ENCODE results near the gene PIAS1. TPM values are rescaled to one million over a fixed set of nuclear protein-coding genes. Genes with fewer than 3 reads are reported as not detected.
"Not testable (repeated sequence)": the region's sequence is repeated elsewhere in the genome, so short reads cannot be mapped to it uniquely, and the experiment has no call there.

The PIAS1 gene
- total and polyA plus RNA-seq, 2 donors from 2014 or later, result 10.6 to 44.3 TPM

- intact Hi-C loops (cut with DNase I), result no loop called here
- no peak for TF ChIP-seq CTCF (IDR thresholded peaks at IDR 0.05; ENCODE audit: borderline replicate concordance, extremely low read depth, insufficient read depth)
- H3K4me1 ChIP-seq (ENCODE audit: control insufficient read depth in 2 of 3, insufficient read depth in 2 of 3, low read depth in 1 of 3, low read length in 3 of 3), result peaks cover 0 to 8% (median 6%) of the 10 kb centered on the region in 3 donors
- H3K9ac ChIP-seq (ENCODE audit: low read length in 3 of 3), result no peak overlapping the region
- H3K9me3 ChIP-seq (ENCODE audit: control insufficient read depth in 2 of 3, insufficient read depth in 1 of 3, low read length in 3 of 3), result no peaks in the 10 kb centered on the region
- no peak overlapping the region for H3K27ac ChIP-seq (ENCODE audit: low read depth in 2 of 2, low read length in 2 of 2)
- no peak overlapping the region for H3K4me3 ChIP-seq (ENCODE audit: low read length in 3 of 3)
- no peaks in the 10 kb centered on the region for H3K36me3 ChIP-seq (ENCODE audit: control insufficient read depth in 2 of 3, insufficient read depth in 3 of 3, low read length in 3 of 3)
- FAIRE-seq, result no peak
- H3K27me3 ChIP-seq (ENCODE audit: control insufficient read depth, insufficient read depth, low read length), result no peaks in the 10 kb centered on the region
- no peak for DNase-seq
Measured at GRCh38 chr15:68057034-68057433, 2.9 kb downstream of the PIAS1 start.

- Histone ChIP-seq H3K4me1 (ENCODE audit: control insufficient read depth in 2 of 3, insufficient read depth in 2 of 3, low read depth in 1 of 3, low read length in 3 of 3) (peaks cover 0 to 14% (median 6%) of the 10 kb centered on the region in 3 donors), H3K4me3 (ENCODE audit: low read length in 3 of 3) (no peak overlapping the region), H3K9me3 (ENCODE audit: control insufficient read depth in 2 of 3, insufficient read depth in 1 of 3, low read length in 3 of 3) (no peaks in the 10 kb centered on the region), H3K27me3 (ENCODE audit: control insufficient read depth, insufficient read depth, low read length) (no peaks in the 10 kb centered on the region), H3K27ac (ENCODE audit: low read depth in 2 of 2, low read length in 2 of 2) (no peak overlapping the region), H3K36me3 (ENCODE audit: control insufficient read depth in 2 of 3, insufficient read depth in 3 of 3, low read length in 3 of 3) (no peaks in the 10 kb centered on the region), H3K9ac (ENCODE audit: low read length in 3 of 3) (no peak overlapping the region)
- FAIRE-seq, result no peak
- intact Hi-C loops (cut with DNase I), result no loop called here
- no peak for DNase-seq
- TF ChIP-seq CTCF (IDR thresholded peaks at IDR 0.05; ENCODE audit: borderline replicate concordance, extremely low read depth, insufficient read depth), result no peak
Measured at GRCh38 chr15:68057758-68058157, 3.6 kb downstream of the PIAS1 start.

GRCh38 chr15:68058970-68059369 is 4.9 kb downstream of the PIAS1 start:
- H3K36me3 ChIP-seq (ENCODE audit: control insufficient read depth in 2 of 3, insufficient read depth in 3 of 3, low read length in 3 of 3); DNase-seq; H3K27ac ChIP-seq (ENCODE audit: low read depth in 2 of 2, low read length in 2 of 2); FAIRE-seq; H3K9me3 ChIP-seq (ENCODE audit: control insufficient read depth in 2 of 3, insufficient read depth in 1 of 3, low read length in 3 of 3); intact Hi-C loops (cut with DNase I); H3K27me3 ChIP-seq (ENCODE audit: control insufficient read depth, insufficient read depth, low read length); H3K4me3 ChIP-seq (ENCODE audit: low read length in 3 of 3); H3K9ac ChIP-seq (ENCODE audit: low read length in 3 of 3): not testable (repeated sequence)
- H3K4me1 ChIP-seq (ENCODE audit: control insufficient read depth in 2 of 3, insufficient read depth in 2 of 3, low read depth in 1 of 3, low read length in 3 of 3), result peaks cover 0 to 16% (median 6%) of the 10 kb centered on the region in 3 donors

- Histone ChIP-seq H3K4me3 (ENCODE audit: low read length in 3 of 3) (no peak overlapping the region), H3K27ac (ENCODE audit: low read depth in 2 of 2, low read length in 2 of 2) (no peak overlapping the region), H3K36me3 (ENCODE audit: control insufficient read depth in 2 of 3, insufficient read depth in 3 of 3, low read length in 3 of 3) (no peaks in the 10 kb centered on the region), H3K9me3 (ENCODE audit: control insufficient read depth in 2 of 3, insufficient read depth in 1 of 3, low read length in 3 of 3) (no peaks in the 10 kb centered on the region), H3K4me1 (ENCODE audit: control insufficient read depth in 2 of 3, insufficient read depth in 2 of 3, low read depth in 1 of 3, low read length in 3 of 3) (peaks cover 0 to 21% (median 6%) of the 10 kb centered on the region in 3 donors), H3K9ac (ENCODE audit: low read length in 3 of 3) (no peak overlapping the region), H3K27me3 (ENCODE audit: control insufficient read depth, insufficient read depth, low read length) (no peaks in the 10 kb centered on the region)
- intact Hi-C loops (cut with DNase I), result no loop called here
- FAIRE-seq (no peak), DNase-seq (no peak)
- no peak for TF ChIP-seq CTCF (IDR thresholded peaks at IDR 0.05; ENCODE audit: borderline replicate concordance, extremely low read depth, insufficient read depth)
Measured at GRCh38 chr15:68059630-68060029, 5.5 kb downstream of the PIAS1 start.
